SIG-M5 (cell line): Measurements from ENCODE around the gene NAV1.

Experiments used
- DNase-seq: peaks from one replicate; lab custom pipeline; 2025; lab: John Stamatoyannopoulos, UW

Gene NAV1

DNA sequence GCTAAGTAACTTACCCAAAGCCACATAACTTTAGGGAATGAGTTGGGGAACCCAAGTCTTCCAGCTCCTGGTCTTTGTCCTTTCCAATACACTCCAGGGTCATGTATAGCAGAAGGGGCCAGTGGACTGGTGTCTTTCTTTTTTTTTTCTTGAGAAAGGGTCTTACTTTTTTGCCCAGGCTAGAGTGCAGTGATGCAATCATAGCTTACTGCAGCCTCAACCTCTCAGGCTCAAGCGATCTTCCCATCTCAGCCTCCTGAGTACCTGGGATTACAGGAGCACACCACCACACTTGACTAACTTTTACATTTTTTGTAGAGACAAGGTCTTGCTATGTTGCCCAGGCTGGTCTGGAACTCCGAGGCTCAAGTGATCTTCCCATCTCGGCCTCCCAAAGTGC is 12.2 kb downstream of the NAV1 start:
- no peak for DNase-seq

DNA sequence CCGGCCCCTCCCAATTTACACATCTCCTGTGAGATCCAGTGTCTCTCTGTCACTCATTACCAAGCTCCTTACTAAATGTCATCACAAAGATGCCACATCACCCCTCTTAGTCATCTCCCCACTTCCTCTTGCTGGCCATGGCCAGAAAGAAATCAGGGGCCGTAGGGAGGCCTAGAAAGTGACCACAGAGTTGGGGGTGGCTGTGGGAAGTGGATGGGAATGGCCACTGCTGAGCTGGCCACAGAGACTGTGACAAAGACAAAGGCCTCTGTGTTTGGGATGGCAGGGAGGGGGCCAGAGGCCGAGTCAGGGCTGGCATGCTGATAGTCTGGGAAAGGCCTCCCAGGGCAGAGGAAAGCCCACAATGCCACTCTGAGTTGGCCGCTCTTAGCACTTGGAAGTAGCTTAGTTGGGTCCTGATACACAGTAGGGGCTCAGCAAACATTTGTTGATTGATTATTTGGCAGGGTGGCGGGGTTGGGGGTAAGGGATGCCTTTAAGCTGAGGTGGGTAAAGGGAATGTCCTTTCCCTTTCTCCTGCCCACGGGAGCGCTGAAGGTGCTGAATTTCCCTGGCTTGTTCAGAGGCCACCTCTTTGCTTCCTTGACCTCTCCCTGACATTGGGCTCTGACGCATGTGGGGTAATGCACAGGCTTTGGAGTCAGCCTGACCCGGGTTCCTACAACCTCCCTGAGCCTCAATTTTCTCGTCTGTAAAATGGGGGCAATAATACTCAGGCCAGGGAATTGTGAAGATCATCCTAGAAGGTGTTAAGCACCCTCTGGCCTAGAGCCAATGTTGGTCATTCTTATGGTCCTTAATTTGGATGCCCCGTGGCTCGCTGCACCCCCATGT is 13.2 kb downstream of the NAV1 start:
- no peak for DNase-seq

DNA sequence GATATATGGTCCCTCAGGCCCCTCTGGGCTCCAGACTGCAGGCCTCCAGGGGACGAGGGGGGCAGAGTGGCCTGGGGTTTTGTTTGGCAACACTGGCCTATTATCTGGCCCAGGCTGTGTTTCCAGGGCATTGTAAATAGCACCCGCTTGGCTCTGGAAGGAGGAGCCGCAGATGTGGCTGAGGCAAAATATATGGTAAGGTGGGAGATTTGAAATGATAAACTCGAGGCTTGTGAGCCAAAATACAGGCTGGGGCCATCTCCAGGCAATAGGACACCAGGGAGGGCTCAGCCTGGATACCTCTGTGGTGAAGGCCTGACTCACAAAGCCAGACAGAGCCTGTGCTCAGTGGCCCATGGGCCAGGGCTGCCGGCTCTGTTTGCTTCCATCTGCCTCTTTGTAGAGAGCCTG is 14.0 kb downstream of the NAV1 start:
- no peak for DNase-seq

DNA sequence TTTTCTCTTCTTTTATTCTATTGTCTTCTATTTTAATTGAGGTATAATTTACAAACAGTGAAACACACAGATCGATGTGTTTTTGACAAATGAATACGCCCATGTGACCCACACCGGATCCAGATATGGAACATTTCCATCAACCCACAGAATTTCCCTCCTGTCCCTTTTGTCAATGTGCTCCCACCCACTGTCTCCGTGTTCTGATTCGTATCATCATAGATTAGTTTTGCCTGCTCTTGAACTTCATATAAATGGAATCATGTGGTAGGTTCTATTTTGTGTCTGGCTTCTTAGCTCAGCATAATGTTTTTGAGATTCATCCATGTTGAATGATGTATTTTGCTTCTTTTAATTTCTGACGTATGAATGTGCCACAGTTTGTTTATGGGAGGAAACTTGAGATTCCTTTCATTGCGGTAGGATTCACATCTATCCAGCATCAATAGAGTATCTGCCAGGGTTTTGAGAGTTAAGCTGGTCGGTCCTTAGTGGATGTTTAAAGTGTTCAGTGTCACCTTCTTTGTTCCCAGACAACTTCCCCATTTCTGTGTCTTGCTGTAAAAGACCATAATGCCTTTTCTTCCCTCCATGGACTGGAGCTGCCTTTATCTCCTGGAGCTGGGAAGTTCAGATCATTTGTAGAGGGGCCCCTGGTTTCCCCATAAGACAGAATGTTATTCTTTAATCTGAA is 14.7 kb downstream of the NAV1 start:
- no peak for DNase-seq

DNA sequence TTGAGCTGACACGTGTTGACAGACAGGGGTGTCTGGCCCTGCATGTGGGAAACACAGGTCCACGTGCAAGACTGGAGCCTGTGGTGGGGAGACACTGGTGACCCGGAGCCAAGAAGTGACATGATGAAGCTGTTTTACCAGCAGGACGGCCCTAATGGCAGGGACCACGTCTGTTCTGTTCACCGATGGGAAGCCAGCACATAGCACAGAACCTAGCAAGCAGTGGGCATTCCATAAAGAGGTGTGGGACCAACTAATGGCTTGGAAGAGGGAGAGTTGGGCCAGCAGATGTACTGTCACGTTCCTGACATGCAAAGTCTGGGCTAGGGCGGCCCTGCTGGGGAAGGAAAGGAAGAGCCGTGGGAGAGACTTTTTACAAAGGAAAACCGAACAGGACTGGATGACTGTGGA is 15.3 kb downstream of the NAV1 start:
- no peak for DNase-seq

DNA sequence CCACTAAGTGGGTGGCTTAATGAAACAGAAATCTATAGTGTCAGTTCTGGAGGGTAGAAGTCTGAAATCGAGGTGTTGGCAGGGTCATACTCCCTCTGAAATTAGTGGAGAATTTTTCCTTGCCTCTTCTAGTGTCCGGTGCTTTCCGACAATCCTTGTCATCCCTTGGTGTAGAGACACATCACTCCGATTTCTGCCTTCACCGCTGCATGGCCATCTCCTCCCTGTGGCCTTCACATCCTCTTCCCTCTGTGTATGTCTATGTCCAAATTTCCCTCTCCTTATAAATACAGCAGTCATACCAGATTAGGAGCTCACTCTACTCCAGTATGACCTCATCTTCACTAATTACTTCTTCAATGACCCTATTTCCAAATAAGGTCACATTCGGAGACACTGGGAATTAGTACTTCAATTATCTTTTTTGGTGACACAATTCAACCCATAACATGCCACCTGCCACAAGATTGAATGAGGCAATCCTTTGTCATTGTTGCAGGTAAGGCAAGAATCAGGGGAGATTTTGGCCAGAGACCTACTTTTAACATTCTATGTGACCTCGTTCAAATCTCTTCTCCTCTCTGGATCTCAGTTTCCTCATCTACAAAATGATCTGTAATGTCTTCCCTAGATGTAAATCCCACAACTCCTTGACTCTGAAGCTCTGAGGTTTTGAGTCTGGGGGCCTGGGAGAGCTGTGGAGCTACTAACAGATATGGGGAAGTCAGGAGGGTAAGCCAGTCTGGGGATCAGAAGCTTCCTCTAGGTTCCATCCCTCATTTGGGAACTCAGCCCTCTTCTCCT is 16.1 kb downstream of the NAV1 start:
- no peak for DNase-seq

DNA sequence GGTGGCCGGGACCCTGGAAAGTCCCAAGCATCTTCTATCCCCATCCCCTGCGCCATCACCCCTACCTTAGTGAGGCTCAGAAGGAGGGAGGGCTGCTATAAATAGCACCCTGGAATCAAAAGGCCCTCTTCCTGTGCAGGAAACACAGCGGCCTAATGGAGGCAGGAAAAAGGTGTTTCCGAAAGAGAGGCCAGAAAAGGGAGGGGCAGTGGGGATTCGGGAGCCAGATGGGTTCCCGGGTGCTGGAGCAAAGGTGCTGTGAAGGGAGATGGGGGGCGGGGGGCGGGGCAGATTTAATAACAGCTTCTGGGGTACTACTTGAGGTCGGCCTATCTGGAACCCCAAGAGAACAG is 16.6 kb downstream of the NAV1 start:
- DNase-seq: no peak

DNA sequence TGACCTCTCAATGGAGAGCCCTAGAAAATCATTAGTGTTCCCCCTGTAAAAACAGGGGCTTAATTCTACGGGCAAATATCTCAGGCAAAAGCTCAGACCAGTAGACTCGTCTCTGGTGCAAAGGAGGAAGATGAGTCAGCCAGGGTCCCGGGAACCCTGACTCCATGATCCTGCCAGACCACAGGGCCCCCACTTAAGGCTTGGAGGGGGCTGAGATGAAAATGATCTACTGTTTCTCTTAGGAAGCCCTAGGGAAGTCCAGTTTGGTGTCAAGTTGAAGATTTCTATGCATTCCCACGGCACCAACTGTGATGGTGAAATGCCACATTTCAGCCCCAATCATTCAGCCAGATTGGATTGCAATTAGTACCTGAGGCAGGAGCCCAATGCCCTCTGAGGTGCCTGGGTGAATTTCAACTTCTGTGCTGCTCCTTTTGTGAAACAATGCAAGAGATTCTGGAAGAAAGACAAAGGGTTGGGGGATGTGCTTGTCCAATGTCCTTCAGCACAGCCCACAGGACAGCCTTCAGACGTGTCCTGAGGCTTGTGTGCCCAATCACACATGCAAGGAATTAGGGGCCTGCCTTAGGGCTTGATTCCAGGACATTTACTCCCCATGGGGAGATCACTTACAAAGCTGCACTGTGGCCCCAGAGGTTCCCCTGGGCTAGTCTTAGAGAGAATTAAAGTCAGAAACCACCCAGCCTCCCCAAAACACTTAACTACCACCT is 18.1 kb downstream of the NAV1 start:
- DNase-seq: no peak

DNA sequence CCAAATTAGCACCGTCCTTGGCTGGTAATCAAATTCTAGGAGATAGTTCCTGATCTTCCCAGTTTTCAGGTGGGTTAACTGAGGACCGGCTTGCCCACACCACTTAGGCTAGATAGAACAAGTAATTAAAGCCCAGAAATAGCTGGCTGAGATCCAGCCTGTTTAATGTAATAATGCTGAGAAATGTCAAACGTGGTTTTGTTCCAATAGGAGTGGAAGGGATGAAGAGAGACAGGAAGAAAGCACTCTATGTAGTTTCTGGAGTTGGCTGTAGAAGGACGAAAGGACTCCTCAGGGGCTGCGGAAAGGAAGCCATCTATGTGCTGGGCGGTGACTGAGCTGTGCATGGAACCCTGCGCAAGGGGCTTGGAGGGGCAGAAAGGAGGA is 18.6 kb downstream of the NAV1 start:
- DNase-seq: no peak

DNA sequence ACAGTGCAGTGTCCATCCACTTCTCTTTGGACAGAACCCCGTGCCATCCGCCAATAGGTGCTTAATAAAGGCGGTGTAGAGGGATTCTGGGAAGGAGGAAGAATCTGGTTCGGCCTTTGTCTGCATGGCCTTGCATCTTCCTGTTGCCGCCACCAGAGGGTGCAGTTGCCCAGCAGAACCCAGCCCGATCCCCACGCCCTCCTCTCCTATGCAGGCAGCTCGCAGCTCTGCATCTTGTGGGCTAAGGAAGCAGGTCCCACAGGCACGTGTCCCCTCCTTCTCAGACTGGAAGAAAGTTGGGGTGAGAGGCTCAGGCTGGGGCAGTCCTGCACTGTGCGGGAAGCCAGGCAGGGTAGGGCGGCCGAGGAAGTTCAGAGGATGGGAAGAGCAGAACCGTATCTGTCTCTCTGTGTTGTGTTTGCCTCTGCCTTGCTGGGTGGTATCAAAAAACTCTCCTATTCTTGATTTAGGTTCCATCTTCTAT is 20.8 kb downstream of the NAV1 start:
- DNase-seq: no peak

DNA sequence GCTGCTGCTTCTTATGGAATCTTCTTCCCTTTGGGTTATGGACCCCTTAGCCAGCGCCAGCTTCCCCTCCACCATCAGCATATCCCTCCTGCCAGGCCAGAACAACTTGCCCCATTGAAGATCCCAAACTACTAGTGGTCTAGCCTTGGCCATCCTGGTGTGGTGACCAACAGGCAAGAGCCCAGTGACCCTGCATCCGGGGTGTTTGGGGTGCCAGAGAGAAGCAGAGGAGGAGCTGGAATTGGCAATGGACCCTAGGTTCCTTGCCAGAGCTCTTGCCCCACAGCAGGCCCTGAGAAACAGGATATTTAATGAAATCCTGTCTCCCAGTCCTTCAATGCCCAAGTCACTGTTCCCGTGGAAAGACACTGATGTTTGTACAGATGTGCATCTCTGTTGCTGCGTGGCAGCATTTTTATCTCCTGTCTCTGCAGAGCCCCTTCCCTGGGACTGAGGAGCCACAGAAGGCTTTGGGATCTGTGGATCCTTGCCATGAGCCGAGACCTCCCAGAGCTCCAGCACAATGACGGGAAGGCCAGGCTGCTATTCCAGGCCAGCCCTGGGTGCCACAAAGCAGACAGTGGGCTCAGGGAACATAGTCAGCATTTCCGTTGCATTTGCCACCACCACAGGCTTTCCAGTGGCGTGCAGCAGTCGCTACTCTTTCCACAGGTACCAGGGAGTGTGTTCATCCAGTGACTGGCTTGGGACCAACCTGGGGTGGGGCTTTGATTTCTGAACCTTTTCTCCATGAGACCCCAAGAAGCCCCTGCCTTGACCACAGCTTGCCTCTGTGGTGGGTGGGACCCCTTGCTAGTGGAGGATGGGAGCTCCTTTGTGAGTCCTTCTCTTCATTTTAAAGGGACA is 21.6 kb downstream of the NAV1 start:
- no peak for DNase-seq

DNA sequence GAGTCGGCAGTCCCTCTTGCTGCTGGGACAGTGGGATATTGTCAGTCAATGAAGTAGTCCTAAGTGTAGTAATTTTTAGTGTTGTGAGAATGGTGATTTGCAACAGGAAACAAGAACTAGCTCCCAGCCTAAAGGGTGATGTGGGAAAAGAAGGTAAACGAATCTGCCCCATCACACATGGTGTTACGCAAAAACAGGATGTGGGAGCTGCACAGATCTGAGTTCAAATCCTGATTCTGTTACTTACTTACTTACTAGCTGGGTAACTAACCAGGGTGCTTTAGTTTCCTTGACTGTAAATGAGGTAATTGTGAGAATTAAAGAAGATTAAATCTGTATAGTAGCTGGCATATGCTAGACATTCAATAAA is 22.3 kb downstream of the NAV1 start:
- no peak for DNase-seq

DNA sequence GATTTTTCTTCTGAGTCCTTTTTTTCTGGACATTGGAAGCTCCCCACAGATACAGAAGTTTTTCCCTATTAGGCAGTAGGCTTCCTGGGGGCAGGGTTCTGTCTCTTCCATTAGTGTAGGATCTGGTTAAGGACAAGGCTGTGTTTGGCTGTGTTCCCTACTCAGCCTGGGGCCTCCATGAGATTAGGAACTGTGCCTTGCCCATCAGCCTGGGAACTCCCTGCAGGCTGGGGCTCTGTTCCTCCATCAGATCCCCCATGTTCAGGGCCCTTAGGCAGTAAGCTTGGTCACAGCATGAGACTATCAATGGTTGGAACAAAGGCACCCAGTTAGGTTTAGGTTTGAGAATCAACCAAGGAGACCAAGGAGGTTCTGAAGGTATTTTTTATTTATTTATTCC is 22.7 kb downstream of the NAV1 start:
- DNase-seq: no peak

DNA sequence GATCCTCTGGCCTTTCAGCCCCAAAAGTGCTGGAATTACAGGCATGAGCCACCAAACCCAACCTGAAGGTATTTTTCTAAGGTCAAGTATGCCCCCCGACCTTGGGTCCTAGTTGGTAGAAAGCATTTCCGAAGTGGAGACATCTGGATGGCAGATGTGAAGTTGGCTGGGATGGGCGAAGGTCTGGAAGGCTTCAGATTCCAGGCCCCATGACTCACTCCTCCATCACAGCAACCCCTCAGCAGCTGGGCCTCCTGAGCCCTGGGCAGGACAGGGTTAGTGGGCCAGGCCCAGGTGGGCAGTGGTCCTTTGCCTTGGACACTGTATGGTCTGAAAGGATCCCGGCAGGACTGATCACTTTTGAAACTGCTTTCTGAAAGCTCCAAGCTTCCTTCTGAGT is 23.3 kb downstream of the NAV1 start:
- no peak for DNase-seq

DNA sequence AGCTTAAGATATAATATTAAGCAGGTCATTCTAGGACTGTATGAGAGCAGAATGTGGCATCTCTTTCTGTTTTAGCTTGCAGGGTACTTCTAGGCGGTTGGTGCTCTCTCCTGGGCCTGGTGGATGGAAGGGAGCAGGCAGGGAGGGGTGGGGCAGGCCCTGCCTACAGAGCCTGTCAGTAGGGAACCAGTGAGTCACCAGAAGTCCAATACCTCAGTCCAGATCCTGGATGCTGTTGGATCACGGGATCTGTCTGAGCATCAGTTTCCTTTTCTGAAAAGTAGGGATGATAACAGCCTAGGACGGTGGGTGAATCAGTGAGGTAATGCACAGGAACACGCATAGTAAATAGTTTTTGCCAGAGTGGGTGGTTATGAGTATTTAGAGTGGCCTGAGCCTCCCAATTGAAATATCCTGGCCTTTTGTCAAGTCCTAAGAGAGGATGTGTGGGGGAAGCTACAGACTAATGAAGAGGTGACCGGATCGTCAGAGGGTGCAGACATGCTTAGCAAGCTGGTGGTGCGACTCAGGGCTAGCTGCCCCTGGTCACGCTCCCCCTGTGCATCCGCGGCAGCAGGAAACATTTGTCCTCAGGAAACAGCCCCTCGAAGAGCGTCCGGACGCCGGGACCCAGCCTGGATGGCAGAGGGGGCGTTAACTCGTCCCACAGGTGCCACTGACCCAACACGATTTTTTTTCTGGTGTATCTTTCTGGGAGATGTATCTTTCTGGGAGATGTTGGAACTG is 23.9 kb downstream of the NAV1 start:
- DNase-seq: no peak

DNA sequence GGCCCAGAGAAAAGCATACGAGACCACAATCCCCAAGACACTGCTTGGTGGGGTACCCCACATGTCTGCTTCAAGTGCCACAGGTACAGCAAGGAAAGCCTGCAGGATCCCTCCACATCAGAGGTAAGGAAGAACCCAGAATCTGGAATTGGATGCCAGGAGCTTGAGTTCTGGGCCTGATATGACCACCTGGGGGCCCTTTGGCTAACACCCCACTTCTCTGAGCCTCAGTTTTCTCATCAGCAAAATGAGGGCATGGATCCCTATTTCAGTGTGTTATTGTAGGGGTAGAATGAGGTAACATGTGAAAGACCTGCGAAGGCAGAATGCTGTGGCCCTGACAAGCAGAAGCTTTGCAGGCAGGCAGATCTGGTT is 24.5 kb downstream of the NAV1 start:
- no peak for DNase-seq

DNA sequence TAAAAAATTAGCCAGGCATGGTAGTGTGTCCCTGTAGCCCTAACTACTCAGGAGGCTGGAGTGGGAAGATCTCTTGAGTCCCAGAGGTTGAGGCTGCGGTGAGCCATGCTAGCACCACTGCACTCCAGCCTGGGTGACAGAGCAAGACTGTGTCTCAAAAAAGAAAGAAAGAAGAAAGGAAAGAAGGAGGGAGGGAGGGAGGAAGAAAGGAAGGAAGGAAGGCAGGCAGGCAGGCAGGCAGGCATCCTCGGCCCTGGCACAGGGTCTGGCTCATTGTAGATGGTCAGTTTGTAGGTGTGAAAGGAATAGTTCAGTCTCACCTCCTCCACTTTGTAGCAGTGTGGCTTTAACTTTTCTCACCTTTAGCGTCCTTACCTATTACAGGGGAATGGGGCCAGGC is 25.0 kb downstream of the NAV1 start:
- DNase-seq: no peak

DNA sequence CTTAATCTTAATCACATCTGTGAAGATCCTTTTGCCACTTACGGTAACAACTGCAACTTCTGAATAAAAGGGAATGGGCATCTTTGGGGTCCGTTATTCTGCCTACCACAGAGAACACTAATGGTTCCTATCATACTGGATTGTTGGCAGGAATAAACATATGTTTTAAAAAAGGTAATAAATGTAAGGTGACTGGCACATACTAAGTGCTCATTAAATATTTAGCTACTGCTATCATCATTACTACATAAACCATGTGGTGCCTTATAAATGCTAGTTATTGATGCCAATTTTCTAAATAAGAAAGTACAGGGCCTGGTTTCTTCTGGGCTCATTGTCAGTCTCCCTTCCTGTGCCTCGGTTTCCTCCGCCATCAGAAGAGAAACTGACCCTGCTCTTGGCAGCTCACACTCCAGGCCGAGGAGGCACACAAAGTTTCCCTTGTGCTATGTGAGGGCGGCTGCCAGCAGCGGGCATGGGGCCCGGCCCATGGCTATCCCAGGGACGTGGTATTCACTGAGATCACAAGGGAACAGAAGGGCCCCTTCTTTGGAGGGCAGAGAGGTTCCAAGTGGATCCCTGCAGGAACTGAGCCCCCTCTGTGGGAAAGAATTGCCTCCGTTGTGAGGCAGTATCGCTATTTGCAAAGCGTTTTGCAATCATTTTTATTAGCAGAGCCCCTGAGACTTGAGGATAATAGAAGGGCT is 26.2 kb downstream of the NAV1 start:
- no peak for DNase-seq

DNA sequence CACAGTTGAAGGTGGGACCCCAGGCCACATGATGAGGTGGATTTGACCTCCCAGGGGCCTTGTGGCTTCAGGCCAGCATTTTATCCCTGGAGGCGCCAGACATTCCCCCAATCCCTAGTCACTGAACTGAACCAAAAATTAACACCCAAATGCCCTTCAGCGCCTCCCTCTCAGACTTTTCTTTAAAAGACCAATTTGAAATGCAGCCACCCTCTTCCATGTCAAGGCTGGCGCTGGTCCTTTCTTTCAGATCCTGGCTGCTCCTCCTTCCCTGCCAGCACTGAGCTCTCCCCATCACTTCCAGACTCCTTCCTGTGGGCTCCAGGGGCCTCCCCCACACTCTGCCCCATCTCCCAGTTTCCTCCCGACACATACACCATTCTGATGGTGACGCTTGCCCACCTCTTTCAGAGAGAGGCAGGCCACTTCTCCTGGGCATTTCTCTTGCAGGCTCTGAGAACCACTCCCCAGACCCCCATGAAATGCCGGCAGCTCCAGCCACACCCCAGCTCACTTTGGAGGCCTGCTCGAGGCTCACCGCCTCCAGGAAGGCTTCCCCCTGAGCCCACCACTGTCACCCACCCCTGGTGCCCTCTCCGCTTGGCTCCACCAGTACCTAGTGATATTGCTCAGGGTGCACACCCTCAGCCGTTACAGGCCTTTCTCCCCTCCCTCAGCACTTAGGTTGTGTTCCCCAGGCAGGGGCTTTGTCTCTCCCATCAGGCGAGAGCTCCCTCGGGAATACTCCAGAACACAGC is 27.0 kb downstream of the NAV1 start:
- no peak for DNase-seq
